Measurements from ENCODE around the gene FCGR3A.
"Not testable (repeated sequence)": the region's sequence is repeated elsewhere in the genome, so short reads cannot be mapped to it uniquely, and the experiment has no call there.

The FCGR3A gene

GRCh38 chr1:161513448-161513780 lies 36.2 kb downstream of the FCGR3A start:
- not testable (repeated sequence) for DNase-seq; H3K9me3 Mint-ChIP-seq; H3K36me3 Mint-ChIP-seq (ENCODE audit: low read depth); H3K4me3 Mint-ChIP-seq; H3K27me3 Mint-ChIP-seq (ENCODE audit: low read depth, poor library complexity); H3K27ac Mint-ChIP-seq
- peaks cover 33% of the 10 kb centered on the region for H3K4me1 Mint-ChIP-seq

- peaks cover 33% of the 10 kb centered on the region for H3K4me1 Mint-ChIP-seq
These were observed 36.8 kb downstream of the FCGR3A start for GRCh38 chr1:161512636-161513447.

GRCh38 chr1:161511756-161512060 lies 37.9 kb downstream of the FCGR3A start:
- Mint-ChIP-seq H3K27me3 (ENCODE audit: low read depth, poor library complexity) (peaks cover 4% of the 10 kb centered on the region), H3K4me1 (peaks cover 41% of the 10 kb centered on the region)

More at GRCh38 chr1:161512636-161513447, 36.8 kb downstream of the FCGR3A start:
- H3K27me3 Mint-ChIP-seq (ENCODE audit: low read depth, poor library complexity); H3K9me3 Mint-ChIP-seq; DNase-seq; H3K36me3 Mint-ChIP-seq (ENCODE audit: low read depth); H3K27ac Mint-ChIP-seq: not testable (repeated sequence)
- peak overlapping the region; percentile 54 for H3K4me3 Mint-ChIP-seq

GRCh38 chr1:161511018-161511755 lies 38.4 kb downstream of the FCGR3A start:
- H3K36me3 Mint-ChIP-seq (ENCODE audit: low read depth) = no peaks in the 10 kb centered on the region
- DNase-seq = no peak
- no peaks in the 10 kb centered on the region for H3K9me3 Mint-ChIP-seq
- H3K27ac Mint-ChIP-seq = no peak overlapping the region
- no peak for TF ChIP-seq CTCF (IDR thresholded peaks at IDR 0.05)
- no peak overlapping the region for H3K4me3 Mint-ChIP-seq
- peaks cover 7% of the 10 kb centered on the region for H3K27me3 Mint-ChIP-seq (ENCODE audit: low read depth, poor library complexity)
- H3K4me1 Mint-ChIP-seq = peaks cover 46% of the 10 kb centered on the region

More at GRCh38 chr1:161511756-161512060, 37.9 kb downstream of the FCGR3A start:
- Mint-ChIP-seq H3K4me3 (peak overlapping the region; percentile 53), H3K9me3 (no peaks in the 10 kb centered on the region), H3K36me3 (ENCODE audit: low read depth) (no peaks in the 10 kb centered on the region), H3K27ac (no peak overlapping the region)
- no peak for TF ChIP-seq CTCF (IDR thresholded peaks at IDR 0.05)
- no peak for DNase-seq

GRCh38 chr1:161510477-161510876 lies 39.1 kb downstream of the FCGR3A start:
- H3K27ac Mint-ChIP-seq = no peak overlapping the region
- H3K27me3 Mint-ChIP-seq (ENCODE audit: low read depth, poor library complexity) = peaks cover 12% of the 10 kb centered on the region
- H3K4me3 Mint-ChIP-seq = no peak overlapping the region
- TF ChIP-seq CTCF (IDR thresholded peaks at IDR 0.05) = no peak
- H3K9me3 Mint-ChIP-seq = no peaks in the 10 kb centered on the region
- H3K4me1 Mint-ChIP-seq = peaks cover 51% of the 10 kb centered on the region
- no peaks in the 10 kb centered on the region for H3K36me3 Mint-ChIP-seq (ENCODE audit: low read depth)
- DNase-seq = no peak

GRCh38 chr1:161506336-161507223 lies 43.0 kb downstream of the FCGR3A start:
- H3K4me1 Mint-ChIP-seq = peaks cover 35% of the 10 kb centered on the region
- no peak overlapping the region for H3K4me3 Mint-ChIP-seq
- peaks cover 28% of the 10 kb centered on the region for H3K27me3 Mint-ChIP-seq (ENCODE audit: low read depth, poor library complexity)
- H3K9me3 Mint-ChIP-seq = no peaks in the 10 kb centered on the region
- H3K36me3 Mint-ChIP-seq (ENCODE audit: low read depth) = no peaks in the 10 kb centered on the region
- H3K27ac Mint-ChIP-seq = peak overlapping the region; percentile 17
- no peak for TF ChIP-seq CTCF (IDR thresholded peaks at IDR 0.05)
- DNase-seq = no peak

Data from nephron progenitor cell (in vitro differentiated cells).